ENCODE measurements around the gene SFMBT2.
"Not testable (repeated sequence)": the region's sequence is repeated elsewhere in the genome, so short reads cannot be mapped to it uniquely, and the experiment has no call there.

SFMBT2 gene

DNA sequence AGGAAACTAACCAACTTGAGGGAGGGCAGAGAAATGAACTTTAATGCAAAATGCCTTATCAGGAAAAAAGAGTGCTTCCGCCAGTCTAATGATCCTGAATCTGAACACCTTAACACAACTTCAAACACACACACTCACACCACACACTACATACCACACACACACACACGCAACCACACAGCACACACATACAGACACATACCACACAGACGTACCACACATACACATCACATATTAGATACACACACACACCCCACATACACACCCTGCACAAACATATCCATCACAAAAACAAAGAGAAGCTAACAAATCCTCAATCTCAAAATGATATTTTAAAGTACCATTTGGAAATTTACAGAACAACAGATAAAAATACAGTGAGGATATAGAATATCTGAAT, 175.5 kb downstream of the SFMBT2 start:
- Histone ChIP-seq H3K9me3 (ENCODE audit: low read depth, low read length) (no peaks in the 10 kb centered on the region), H3K36me3 (ENCODE audit: insufficient read depth, low read length) (no peaks in the 10 kb centered on the region), H3K4me3 (no peak overlapping the region), H3K27ac (no peak overlapping the region), H3K9ac (ENCODE audit: insufficient read length) (no peak overlapping the region)
- TF ChIP-seq POLR2AphosphoS5 (IDR thresholded peaks at IDR 0.05; ENCODE audit: borderline replicate concordance, low read depth, low read length) (no peak), EZH2 (IDR thresholded peaks at IDR 0.05) (no peak), FOXP2 (optimal IDR thresholded peaks at IDR 0.05; ENCODE audit: control extremely low read depth, extremely low read length, insufficient read depth) (no peak)
- DNase-seq (ENCODE audit: low read depth, low spot score), result no peak

DNA sequence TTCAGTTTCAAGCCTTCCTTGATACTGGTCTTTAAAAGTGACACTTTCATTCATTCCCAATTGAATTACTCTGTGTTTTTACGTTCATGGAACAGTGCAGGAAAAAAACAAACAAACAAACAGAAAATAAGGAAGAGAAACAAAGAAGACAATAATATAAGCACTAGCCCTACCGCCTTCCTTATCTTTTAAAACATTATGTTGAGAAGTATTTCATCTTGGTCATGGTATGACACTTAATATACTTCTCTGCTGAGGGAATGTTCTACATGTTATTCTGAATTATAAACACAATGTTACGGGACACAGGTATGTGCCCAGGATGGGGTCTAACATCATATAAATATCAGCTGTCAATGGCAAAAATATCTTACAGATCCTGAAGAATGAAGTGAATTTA, 176.7 kb downstream of the SFMBT2 start:
- no peaks in the 10 kb centered on the region for H3K36me3 ChIP-seq (ENCODE audit: insufficient read depth, low read length)
- H3K4me3 ChIP-seq, result no peak overlapping the region
- no peak overlapping the region for H3K27ac ChIP-seq
- DNase-seq (ENCODE audit: low read depth, low spot score), result no peak
- H3K9ac ChIP-seq (ENCODE audit: insufficient read length), result no peak overlapping the region
- no peaks in the 10 kb centered on the region for H3K9me3 ChIP-seq (ENCODE audit: low read depth, low read length)
- no peak for TF ChIP-seq EZH2 (IDR thresholded peaks at IDR 0.05)
- TF ChIP-seq POLR2AphosphoS5 (IDR thresholded peaks at IDR 0.05; ENCODE audit: borderline replicate concordance, low read depth, low read length), result no peak
- TF ChIP-seq FOXP2 (optimal IDR thresholded peaks at IDR 0.05; ENCODE audit: control extremely low read depth, extremely low read length, insufficient read depth), result no peak

DNA sequence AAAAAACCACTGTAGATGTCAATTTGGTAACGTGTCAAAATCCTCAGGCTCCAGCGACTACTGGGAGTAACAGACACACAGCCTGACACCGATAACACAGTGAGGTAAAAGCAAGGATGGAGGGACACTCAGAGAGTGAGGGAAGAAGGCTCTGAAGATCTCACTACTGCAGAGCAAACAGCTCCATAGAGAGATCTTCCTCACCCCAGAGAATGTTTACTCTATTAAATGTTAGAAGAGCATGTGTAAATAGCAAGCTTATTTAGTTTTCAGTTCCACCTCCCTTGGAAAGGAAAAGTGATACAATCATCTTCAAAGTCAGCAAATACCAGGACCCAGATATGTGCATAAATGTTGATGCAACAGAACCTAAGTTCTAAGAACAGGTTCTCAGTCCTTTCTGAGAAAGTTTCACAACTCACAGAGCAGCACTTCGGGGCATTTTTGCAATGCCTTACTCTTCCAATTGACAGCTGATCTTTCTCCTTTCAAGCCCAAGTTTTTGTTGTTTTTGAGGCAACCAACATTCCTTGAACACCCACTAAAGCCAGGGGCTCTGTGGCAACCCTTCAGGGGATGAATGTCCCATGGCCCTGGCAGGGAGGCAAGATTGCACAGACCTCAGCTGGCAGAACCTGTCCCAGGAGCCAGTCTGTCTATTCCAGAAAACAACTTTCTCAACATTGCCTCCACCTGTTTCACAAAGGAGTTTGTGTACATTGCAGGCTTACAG, 177.4 kb downstream of the SFMBT2 start:
- DNase-seq (ENCODE audit: low read depth, low spot score), result no peak
- no peaks in the 10 kb centered on the region for H3K9me3 ChIP-seq (ENCODE audit: low read depth, low read length)
- TF ChIP-seq FOXP2 (optimal IDR thresholded peaks at IDR 0.05; ENCODE audit: control extremely low read depth, extremely low read length, insufficient read depth), result no peak
- no peak for TF ChIP-seq EZH2 (IDR thresholded peaks at IDR 0.05)
- TF ChIP-seq POLR2AphosphoS5 (IDR thresholded peaks at IDR 0.05; ENCODE audit: borderline replicate concordance, low read depth, low read length), result no peak
- H3K27ac ChIP-seq, result no peak overlapping the region
- H3K4me3 ChIP-seq, result no peak overlapping the region
- no peak overlapping the region for H3K9ac ChIP-seq (ENCODE audit: insufficient read length)
- H3K36me3 ChIP-seq (ENCODE audit: insufficient read depth, low read length), result no peaks in the 10 kb centered on the region

DNA sequence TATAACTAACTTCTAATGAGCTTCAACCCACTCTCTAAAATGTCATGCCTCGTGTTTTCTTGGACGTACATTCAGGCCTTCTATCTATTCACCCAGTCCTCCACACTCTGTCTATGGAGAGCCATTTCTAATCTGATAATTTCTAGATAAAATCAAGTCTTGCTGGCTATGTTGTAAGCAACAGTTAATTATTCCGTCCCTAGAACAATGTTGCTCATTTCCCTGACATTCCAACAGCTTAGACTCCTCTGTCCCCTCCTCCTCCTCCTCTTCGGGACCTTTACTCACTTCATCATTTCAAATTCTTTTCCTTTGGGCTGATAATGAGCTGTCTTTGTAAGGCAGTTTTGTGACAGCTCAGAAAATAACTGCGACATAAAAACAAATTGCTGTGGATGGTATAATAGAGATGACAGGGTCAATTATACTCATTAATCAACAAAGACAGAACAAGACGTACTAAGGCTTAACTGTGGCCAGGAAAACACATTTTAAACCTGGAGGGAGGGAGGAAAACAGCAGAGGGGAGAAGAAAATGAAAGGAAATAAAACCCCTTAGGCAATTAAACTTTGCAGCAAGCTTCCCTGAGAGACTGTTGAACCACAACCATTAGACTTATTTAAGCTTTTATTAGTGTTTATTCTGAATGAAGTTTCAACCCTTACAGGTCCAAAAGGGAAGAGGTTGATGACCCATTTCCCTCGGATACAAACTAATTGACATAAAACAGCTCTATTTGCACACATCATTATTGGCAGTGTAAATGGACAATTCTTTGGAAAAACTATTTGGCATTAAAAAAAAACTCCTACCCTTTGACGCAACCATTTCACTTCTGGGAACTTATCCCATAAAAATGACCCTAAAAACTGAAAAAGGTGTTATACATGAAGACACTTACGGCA, 179.1 kb downstream of the SFMBT2 start:
- H3K9ac ChIP-seq (ENCODE audit: insufficient read length), result no peak overlapping the region
- no peaks in the 10 kb centered on the region for H3K36me3 ChIP-seq (ENCODE audit: insufficient read depth, low read length)
- DNase-seq (ENCODE audit: low read depth, low spot score), result no peak
- no peak overlapping the region for H3K4me3 ChIP-seq
- no peak for TF ChIP-seq FOXP2 (optimal IDR thresholded peaks at IDR 0.05; ENCODE audit: control extremely low read depth, extremely low read length, insufficient read depth)
- TF ChIP-seq POLR2AphosphoS5 (IDR thresholded peaks at IDR 0.05; ENCODE audit: borderline replicate concordance, low read depth, low read length), result no peak
- TF ChIP-seq EZH2 (IDR thresholded peaks at IDR 0.05), result no peak
- H3K27ac ChIP-seq, result no peak overlapping the region
- no peaks in the 10 kb centered on the region for H3K9me3 ChIP-seq (ENCODE audit: low read depth, low read length)

DNA sequence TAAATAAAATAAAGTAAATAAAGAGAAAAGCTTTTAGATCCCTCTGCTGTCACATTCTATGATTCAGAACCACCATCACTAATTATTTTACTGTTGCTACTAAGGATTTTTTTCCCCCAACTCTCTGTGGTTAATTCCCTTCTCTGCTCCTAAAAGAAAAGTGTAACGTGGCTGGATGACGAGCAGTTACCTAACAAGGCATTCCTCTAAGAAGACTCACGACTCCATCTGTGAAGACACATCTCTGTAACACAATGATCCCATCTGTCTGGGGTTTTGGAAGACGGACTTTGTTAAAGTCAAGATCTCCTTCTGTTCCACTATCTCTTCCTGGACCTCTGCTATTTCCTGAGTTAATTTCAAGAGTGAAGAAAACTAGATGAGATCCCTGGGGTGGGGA, 179.9 kb downstream of the SFMBT2 start:
- TF ChIP-seq EZH2 (IDR thresholded peaks at IDR 0.05) (no peak), POLR2AphosphoS5 (IDR thresholded peaks at IDR 0.05; ENCODE audit: borderline replicate concordance, low read depth, low read length) (no peak), FOXP2 (optimal IDR thresholded peaks at IDR 0.05; ENCODE audit: control extremely low read depth, extremely low read length, insufficient read depth) (no peak)
- DNase-seq (ENCODE audit: low read depth, low spot score), result no peak
- Histone ChIP-seq H3K4me3 (no peak overlapping the region), H3K36me3 (ENCODE audit: insufficient read depth, low read length) (no peaks in the 10 kb centered on the region), H3K9ac (ENCODE audit: insufficient read length) (no peak overlapping the region), H3K9me3 (ENCODE audit: low read depth, low read length) (no peaks in the 10 kb centered on the region), H3K27ac (no peak overlapping the region)

DNA sequence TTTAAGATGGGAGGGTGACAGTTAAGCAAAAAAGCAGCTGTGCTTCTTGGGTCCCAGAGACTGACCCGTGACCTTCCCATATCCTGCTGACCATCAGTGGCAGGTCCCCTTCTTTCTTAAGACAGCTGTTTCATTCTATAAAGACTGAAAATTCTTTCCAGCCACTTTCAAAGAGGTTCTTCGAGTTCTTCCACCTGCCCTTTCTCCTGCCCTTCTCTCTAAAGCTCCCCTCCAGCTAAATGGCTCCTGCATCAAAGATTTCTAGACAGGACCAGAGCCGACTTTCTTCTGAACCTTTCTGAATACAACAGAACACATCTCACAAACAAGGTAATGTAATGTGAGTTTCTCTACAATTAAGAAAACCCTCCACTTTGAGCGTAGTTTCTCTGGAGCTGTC, 180.8 kb downstream of the SFMBT2 start:
- Histone ChIP-seq H3K4me3 (no peak overlapping the region), H3K27ac (no peak overlapping the region), H3K9ac (ENCODE audit: insufficient read length) (no peak overlapping the region), H3K9me3 (ENCODE audit: low read depth, low read length) (no peaks in the 10 kb centered on the region), H3K36me3 (ENCODE audit: insufficient read depth, low read length) (no peaks in the 10 kb centered on the region)
- no peak for DNase-seq (ENCODE audit: low read depth, low spot score)
- TF ChIP-seq FOXP2 (optimal IDR thresholded peaks at IDR 0.05; ENCODE audit: control extremely low read depth, extremely low read length, insufficient read depth), result no peak
- no peak for TF ChIP-seq POLR2AphosphoS5 (IDR thresholded peaks at IDR 0.05; ENCODE audit: borderline replicate concordance, low read depth, low read length)
- no peak for TF ChIP-seq EZH2 (IDR thresholded peaks at IDR 0.05)

DNA sequence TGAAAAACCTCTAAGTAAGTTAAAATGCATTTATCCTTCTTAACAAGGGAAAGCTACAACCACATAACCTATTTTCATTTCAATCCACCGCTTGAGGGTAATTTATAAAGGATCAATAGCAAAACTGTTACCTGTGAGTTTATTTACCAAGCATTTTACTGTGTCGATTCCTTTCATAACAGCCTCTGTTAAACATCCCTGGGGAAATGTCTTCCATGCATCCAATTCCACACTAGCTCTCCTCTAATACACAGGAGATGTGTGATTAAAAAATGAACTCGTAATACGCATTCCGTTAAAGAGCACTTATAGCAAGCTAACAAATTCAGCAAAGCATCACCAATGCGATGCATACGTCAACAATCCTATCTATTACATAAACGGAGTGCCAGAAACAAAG, 185.7 kb downstream of the SFMBT2 start:
- Histone ChIP-seq H3K27ac (no peak overlapping the region), H3K9ac (ENCODE audit: insufficient read length) (no peak overlapping the region), H3K36me3 (ENCODE audit: insufficient read depth, low read length) (no peaks in the 10 kb centered on the region), H3K4me3 (no peak overlapping the region), H3K9me3 (ENCODE audit: low read depth, low read length) (no peaks in the 10 kb centered on the region)
- TF ChIP-seq FOXP2 (optimal IDR thresholded peaks at IDR 0.05; ENCODE audit: control extremely low read depth, extremely low read length, insufficient read depth) (no peak), EZH2 (IDR thresholded peaks at IDR 0.05) (no peak), POLR2AphosphoS5 (IDR thresholded peaks at IDR 0.05; ENCODE audit: borderline replicate concordance, low read depth, low read length) (no peak)
- no peak for DNase-seq (ENCODE audit: low read depth, low spot score)

DNA sequence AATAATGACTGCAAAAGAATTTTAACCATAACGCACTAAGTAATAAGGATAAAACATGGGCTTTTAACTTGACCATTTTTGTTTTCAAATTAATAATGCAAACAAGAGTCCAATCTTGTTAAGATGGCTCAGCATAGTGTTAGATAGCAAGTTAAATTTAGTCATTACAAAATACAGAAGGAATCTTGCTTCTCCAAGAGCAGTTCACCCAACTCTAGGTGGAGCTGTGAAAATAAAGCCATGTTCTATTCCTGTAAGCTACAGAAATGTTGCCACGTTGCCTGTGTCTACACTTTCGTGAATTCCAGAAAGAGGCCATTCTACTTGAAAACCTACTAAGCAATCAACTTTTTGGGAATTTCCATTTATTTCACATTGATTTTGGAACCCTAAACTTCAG, 191.9 kb downstream of the SFMBT2 start:
- Histone ChIP-seq H3K4me3 (no peak overlapping the region), H3K9me3 (ENCODE audit: low read depth, low read length) (no peaks in the 10 kb centered on the region), H3K27ac (no peak overlapping the region), H3K9ac (ENCODE audit: insufficient read length) (no peak overlapping the region), H3K36me3 (ENCODE audit: insufficient read depth, low read length) (no peaks in the 10 kb centered on the region)
- no peak for DNase-seq (ENCODE audit: low read depth, low spot score)
- TF ChIP-seq FOXP2 (optimal IDR thresholded peaks at IDR 0.05; ENCODE audit: control extremely low read depth, extremely low read length, insufficient read depth), result no peak
- no peak for TF ChIP-seq POLR2AphosphoS5 (IDR thresholded peaks at IDR 0.05; ENCODE audit: borderline replicate concordance, low read depth, low read length)
- TF ChIP-seq EZH2 (IDR thresholded peaks at IDR 0.05), result no peak

DNA sequence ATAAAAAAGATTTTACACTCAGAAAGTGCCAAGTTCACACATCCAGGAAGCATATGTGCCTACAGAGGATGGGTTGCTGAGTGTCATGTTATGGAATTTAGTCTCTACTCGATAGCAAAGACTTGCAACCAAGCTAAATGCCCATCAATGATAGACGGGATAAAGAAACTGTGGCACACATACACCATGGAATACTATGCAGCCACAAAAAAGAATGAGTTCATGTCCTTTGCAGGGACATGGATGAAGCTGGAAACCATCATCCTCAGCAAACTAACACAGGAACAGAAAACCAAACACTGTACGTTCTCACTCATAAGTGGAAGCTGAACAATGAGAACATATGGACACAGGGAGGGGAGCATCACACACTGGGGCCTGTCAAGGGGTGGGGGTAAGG, 198.1 kb downstream of the SFMBT2 start:
- not testable (repeated sequence) for H3K9me3 ChIP-seq (ENCODE audit: low read depth, low read length); DNase-seq (ENCODE audit: low read depth, low spot score); H3K27ac ChIP-seq; H3K4me3 ChIP-seq; H3K36me3 ChIP-seq (ENCODE audit: insufficient read depth, low read length); H3K9ac ChIP-seq (ENCODE audit: insufficient read length)

Data from SK-N-MC (cell line).